Measurements from ENCODE around the gene PTH.

Gene PTH

DNA sequence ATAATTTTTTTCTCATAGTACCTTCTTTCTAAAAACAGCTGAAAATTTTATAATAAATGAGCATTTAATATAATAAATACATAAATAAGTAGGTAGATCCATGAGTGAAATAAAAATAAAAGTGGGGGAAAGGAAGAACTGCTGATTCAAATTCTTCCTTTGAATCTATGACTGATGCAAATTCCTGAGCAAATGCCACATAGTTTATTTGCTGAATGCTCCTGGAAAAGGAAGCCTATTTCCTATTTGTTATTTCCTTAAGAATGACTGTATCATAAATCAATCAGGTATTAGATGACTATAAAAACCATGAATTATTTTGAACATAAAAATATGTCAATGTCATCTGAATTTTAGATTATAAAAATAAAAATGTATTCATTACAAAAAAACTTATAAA is 49.4 kb downstream of the PTH start:
- DNase-seq (ENCODE audit: insufficient read length) = no peak
- no peak for FAIRE-seq
- TF ChIP-seq POLR2AphosphoS5 (IDR thresholded peaks at IDR 0.05; ENCODE audit: low read depth, low read length) = no peak

- no peak for TF ChIP-seq TAF1 (IDR thresholded peaks at IDR 0.05; ENCODE audit: borderline replicate concordance, low read depth, low read length)
- TF ChIP-seq POLR2AphosphoS5 (IDR thresholded peaks at IDR 0.05; ENCODE audit: low read depth, low read length) = no peak
- no peak for TF ChIP-seq POLR2A (IDR thresholded peaks at IDR 0.05; ENCODE audit: low read depth, low read length)
- FAIRE-seq (peak; percentile 56), DNase-seq (ENCODE audit: insufficient read length) (no peak)
Measured at GRCh38 chr11:13445588-13445987, 50.2 kb downstream of the PTH start.
